Activated CD4-positive, alpha-beta T cell treated with anti-CD3 and anti-CD28 coated beads for 48 hours (primary cell): ENCODE measurements around the gene ATG10.
"Not testable (repeated sequence)": the region's sequence is repeated elsewhere in the genome, so short reads cannot be mapped to it uniquely, and the experiment has no call there.

ENCODE experiments used
- DNase-seq: peaks from one replicate; pipeline ENCODE4 v3.0.0-alpha.2; 2020

Gene ATG10

GRCh38 chr5:82244854-82245635 is 273.2 kb downstream of the ATG10 start:
- DNase-seq = no peak

- DNase-seq = no peak
These were observed 275.2 kb downstream of the ATG10 start for GRCh38 chr5:82246960-82247574.

DNA sequence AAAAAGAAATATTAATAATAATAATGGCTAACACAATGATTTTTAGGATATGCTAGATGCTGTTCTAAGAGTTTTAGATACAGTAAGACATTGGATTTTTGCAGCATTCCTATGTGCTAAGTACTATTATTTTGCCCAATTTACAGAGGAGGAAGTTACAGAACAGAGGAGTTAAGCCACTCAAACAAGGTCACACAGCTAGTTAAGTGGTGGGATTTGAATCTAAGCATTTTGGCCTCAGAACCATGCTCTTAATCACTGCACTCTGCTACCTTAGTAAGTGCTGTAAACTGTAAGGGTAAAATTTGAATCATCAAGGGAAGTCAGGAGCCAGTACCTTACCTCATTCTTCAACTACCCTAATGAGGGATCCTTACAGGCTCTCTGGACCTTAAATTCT is 280.9 kb downstream of the ATG10 start:
- DNase-seq = no peak

GRCh38 chr5:82255844-82256243 is 284.0 kb downstream of the ATG10 start:
- no peak for DNase-seq

GRCh38 chr5:82257247-82257646 is 285.4 kb downstream of the ATG10 start:
- no peak for DNase-seq

- no peak for DNase-seq
These were observed 285.9 kb downstream of the ATG10 start for GRCh38 chr5:82257729-82258128.

- DNase-seq = no peak
These were observed 287.5 kb downstream of the ATG10 start for GRCh38 chr5:82259172-82259800.

DNA sequence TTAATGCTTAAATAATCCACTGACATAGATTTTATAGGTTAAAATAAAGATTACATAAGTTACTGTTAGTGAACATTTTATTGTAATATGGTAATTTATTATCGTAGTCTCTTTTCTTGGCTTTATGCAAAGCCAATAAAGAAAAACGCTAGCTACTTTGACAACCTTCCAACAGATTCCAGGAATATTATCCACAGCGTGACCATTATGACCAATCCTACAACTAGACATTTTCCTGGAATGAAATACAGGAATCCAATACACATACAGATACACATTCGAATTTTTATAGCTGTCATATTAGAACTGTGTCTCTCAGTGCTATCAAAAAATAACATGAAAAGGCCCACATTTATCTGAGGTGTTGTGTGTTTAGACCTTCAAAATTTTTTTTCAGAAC is 293.2 kb downstream of the ATG10 start:
- no peak for DNase-seq

DNA sequence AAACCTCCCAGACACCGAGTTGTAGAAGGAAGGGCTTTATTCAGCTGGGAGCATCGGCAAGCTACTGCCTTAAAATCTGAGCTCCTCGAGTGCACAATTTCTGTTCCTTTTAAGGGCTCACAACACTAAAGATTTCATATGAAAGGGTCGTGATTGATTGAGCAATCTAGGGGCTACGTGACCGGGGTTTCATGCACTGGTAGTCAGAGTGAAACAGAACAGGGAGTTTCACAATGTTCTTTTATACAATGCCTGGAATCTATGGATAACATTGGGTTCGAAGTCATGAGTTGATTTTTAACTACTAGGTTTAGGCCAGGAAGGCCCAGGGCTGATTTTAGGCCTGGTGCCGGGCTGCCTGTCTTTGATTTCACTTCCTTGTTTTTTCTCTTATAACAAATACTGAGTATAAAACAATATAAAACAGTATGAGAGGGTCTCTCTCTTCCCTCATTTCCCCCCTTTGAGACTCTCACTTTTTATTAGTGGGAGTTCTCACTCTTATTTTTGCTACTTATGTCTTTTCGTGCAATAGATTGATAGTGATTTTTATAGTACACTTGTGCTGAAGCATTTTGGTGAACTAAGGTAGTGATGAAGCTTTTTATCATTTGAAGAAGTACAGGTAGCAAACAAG is 295.6 kb downstream of the ATG10 start:
- DNase-seq = not testable (repeated sequence)

GRCh38 chr5:82269363-82269762 is 297.5 kb downstream of the ATG10 start:
- DNase-seq = not testable (repeated sequence)

- DNase-seq = peak; percentile 13
These were observed 300.9 kb downstream of the ATG10 start for GRCh38 chr5:82272571-82273356.

DNA sequence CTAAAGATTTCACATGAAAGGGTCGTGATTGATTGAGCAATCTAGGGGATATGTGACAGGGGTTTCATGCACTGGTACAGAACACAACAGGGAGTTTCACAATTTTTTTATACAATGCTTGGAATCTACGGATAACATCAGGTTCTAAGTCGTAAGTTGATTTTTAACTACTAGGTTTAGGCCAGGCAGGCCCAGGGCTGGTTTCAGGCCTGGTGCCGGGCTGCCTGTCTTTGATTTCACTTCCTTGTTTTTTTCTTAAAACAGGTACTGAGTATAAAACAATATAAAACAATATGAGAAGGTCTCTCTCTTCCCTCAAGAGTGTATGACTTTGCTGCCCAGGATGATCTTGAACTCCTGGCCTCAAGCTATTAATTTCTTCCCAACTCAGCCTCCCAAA is 301.6 kb downstream of the ATG10 start:
- not testable (repeated sequence) for DNase-seq

DNA sequence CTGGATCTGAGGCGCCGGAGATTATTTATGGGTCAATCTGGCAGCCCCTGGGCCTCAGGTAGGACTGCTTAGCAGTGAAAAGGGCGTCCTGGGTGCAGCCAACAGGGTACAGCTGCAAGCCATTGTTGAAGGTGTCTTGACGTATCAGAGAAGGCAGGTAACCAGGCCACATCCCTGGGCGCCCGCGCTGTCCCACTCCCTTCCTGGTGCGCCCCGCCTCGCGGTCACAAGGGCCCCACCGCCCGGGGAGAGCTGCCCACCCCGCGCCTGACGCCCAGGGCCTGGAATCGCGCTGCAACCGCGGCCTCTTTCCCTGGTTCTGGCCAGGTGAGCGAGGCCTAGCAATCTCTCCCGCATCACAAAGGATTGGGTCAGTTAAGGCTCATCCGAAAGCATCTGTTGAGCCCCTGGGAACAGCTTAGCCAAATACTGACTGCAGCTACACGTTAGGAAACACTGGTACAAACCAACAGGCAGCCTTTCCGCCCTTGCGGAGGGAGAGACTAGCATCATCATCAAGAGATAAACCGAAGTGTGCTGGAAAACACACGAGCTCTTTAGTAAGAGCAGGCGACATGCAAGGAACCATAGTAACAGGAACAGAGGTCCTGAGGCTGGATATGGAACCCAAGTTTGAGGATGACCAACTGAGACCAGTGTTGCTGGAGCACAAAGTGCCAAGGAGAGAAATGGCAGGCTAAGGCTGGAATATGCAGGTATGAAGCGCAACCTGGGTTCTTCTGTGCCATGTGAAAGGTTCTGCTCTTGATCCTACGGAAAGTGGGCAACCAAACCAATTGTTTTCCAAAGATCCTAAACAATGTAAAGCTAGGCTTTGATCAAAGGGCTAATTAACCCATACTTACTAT is 302.8 kb downstream of the ATG10 start:
- peak; percentile 32 for DNase-seq

- no peak for DNase-seq
These were observed 303.4 kb downstream of the ATG10 start for GRCh38 chr5:82275216-82275664.

DNA sequence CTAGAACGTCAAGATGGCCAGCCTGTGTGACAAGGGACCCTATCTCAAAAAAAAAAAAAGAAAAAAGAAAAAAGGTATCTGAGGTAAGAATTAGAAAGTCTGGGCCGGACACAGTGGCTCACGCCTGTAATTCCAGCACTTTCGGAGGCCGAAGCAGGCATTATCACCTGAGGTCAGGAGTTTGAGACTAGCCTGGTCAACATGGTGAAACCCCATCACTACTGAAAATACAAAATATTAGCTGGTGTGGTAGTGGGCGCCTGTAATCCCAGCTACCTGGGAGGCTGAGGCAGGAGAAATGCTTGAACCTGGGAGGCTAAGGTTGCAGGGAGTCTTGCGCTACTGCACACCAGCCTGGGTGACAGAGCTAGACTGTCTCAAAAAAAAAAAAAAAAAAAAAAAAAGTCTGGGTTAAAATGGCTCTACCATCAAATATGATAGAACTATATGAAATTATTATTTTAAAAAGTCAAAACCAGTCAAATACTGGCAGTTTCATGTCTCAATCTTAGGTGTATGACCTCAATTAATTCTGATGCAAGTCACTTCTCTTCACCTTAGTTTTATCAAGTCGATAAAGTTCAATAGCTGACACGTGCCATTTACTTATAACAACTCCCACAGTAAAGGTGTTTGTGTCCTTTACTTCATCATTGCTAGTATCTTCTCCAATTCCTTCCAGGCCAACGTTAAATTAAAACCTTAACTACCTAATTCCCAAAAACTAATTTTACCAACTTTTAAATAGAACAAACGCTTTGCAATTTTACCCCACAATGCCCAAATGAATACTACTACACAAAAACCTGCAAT is 305.2 kb downstream of the ATG10 start:
- no peak for DNase-seq

- no peak for DNase-seq
These were observed 305.8 kb downstream of the ATG10 start for GRCh38 chr5:82277613-82277986.

GRCh38 chr5:82277987-82278710 is 306.3 kb downstream of the ATG10 start, which contains the start of gene RPS23:
TSS of gene RPS23 (minus strand) at chr5:82278354. CDS start at chr5:82278323, 31 bp downstream.
- peak; percentile 92 for DNase-seq

- DNase-seq = peak; percentile 7
These were observed 307.0 kb downstream of the ATG10 start for GRCh38 chr5:82278711-82279370.

- DNase-seq = no peak
These were observed 312.1 kb downstream of the ATG10 start for GRCh38 chr5:82283893-82284292.
